ENCODE data around the gene CELF1.
A peak's percentile ranks its signal among the peaks of the same experiment; 100 is the strongest.

Gene CELF1

DNA sequence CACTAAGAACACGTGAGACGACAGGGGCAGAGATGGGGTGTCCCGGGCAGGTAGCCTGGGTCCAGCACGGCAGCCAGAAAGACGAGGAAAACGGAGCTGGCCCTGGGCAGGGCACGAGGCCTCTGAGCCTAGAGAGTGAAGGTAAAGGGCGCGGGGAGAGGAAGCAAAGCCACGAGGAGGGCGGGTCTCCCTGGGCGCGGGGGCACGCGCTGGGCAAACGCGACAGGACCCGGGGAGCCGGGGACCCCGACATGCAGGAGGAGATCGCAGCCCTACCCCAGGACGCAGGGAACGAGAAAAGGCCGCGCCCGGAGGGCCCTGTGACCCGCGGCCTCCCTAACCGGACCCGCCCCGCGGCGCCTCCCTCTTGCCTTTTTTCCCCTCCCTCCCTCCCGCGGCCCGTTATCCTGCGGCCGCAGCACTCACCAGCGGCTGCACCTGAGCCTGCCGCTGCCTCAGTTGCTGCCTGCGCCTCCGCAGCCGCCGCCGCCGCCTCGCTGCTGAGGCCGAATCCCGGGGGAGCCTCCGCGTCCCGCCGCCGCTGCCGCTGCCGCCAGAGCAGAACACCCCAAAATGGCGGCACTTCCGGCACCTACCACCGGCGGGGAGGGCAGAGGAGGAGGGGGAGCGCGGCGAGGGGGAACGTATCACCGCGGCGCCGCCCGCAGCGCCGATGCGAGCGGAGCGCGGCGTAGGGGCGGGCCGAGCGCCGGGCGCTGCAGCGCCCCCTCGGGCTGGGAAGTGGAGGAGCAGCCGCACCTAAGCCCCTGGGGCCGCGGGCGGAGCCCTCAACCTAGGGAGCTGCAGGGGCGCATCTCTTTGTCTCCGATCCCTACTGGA lies at the start of gene CELF1:
TSS of gene CELF1 (minus strand) at position 567 of the 840 bp plus-strand sequence. CDS start 53,609 bp downstream, outside the sequence.
- DNase-seq: peak; percentile 91

DNA sequence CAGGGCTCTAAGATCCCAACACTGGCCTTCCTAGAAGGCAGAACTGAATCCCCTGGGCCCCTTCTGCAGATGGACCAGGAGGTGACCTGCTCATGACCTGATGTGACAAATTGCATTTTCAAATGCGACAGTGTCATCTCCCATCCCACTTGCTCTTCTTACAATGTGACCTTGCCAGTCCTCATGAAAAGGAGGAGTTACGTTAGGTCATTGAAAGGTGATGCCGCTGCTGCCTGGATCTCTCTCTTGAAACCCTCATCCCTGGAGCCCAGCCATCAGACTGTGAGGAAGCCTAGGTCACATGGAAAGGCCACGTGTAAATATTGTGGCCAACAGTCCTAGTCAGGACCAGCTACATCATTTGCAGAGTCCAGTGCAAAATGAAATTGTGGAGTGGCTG lies 47.0 kb upstream of the CELF1 start:
- no peak for DNase-seq

DNA sequence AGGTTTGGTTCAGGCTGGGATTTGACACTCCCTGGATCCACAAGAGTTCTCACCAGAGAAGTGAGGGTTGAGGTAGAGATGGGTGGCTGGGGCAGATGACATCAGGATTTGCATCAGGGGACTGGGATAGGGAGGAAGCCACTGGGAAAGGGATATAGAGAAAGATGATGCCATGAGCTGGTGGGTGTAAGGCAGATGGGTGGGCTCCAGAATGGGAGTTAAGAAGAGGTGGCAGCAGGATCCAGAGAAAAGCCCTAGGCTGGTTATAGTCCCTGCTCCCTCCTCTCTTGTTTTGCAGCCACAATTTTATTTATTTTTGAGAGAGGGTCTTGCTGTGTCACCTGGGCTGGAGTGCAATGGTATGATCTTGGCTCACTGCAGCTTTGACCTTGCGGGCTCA lies 43.0 kb upstream of the CELF1 start:
- no peak for DNase-seq

DNA sequence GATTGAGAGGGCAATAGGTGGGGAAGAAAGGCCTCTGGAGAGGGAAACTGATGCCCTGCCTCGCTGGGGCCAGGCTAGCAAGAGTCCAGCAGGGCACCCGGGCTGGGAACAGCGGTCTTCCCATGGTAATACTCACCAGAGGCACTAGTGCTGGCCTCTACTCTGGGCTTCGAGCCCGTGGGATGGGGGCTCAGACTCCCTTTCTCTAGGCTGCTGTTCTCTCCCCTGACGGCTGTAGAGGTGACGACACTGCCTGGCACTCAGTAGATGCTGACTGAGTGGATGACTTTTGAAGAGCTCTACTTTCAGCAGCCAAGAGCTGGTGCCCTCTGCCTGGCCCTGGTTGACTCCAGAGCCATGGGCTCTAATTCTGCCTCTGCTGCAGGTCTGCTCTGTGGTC lies 42.1 kb upstream of the CELF1 start:
- DNase-seq: no peak

DNA sequence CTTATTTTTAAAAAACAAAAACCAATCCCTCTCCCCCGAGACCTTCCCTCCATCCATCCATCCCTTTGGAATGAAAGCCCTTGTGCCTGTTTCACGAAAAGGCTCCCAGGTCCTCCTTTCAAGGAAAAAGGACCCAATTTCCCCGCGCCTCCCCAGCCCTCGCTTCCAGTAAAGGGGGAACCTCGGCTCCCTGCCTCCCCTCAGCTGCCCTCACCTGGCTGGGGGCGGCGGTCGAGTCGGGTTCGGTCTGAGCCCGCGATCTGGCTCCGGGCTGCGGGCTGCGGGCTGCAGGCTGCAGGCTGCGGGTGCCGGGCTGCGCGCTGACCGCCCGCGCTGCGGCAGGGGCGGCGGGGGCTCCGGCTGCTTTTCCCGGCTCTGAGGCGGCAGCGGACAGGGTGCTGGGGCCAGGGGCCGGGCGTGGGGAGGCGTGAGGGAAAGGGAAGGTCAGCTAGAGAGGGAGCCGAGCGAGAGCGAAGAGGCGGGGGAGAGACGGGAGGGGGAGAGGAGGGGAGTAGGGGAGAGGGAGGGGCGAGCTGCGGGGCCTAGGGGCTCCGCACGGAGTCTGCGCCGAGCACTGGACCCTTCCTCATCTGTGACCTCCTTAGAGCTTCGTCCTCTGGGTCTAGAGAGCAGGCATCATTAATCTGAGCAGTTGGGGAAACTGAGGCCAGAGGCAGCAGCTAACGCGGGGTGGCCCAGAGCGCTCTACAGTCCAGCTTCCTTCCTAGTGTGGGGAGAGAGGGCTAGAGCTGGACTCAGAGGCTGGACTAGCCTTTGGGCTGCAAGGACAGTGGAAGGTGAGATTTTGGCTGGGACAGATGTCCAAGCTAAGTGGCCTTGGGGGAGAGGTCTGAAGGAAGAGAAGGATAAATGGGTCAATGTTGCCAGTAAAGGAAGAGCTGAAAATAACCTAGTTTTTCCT lies 41.3 kb upstream of the CELF1 start, which contains the start of gene C1QTNF4:
TSS of gene C1QTNF4 (minus strand) at position 478 of the 922 bp plus-strand sequence. CDS start 3,601 bp downstream, outside the sequence.
- no peak for DNase-seq

DNA sequence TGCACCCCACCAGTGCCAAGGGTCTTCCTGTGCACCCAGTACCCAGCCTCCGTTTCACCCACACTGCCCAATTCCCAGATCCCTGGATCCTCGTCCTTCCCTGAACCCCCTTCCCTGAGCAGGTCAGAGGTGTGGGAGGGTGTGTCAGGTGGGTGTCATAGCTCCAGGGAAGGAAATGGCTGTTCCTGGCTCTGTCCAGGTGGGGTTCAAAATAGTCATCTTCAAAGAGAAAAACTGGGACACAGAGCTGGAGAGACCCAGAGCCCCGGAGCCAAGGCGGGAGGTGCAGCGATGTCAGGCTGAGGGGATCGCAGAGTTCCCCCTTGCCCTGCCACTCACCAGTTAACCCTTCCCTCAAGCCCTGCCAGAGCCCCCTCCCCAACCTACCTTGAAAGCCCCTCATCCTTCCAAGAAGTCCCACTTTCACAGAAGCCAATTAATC lies 40.6 kb upstream of the CELF1 start:
- DNase-seq: no peak

DNA sequence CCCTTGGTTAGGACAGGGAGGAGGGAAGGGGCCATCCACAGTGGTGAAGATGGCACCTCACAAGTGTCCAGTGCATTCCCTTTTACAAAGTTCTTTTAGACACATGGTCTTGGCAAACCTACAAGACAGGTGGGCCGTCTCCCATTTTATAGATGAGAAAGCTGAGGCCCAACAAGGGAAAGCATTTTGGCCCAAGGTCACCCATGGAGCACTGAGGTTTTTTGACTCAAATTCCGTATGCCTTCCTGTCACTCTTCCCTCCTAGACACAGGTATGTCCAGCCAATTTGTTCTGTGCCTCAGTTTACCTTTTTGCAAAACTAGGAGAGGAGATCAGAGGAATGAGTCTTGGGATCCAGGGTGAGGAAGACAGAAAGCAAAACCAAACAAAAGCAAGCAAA lies 40.0 kb upstream of the CELF1 start:
- no peak for DNase-seq

DNA sequence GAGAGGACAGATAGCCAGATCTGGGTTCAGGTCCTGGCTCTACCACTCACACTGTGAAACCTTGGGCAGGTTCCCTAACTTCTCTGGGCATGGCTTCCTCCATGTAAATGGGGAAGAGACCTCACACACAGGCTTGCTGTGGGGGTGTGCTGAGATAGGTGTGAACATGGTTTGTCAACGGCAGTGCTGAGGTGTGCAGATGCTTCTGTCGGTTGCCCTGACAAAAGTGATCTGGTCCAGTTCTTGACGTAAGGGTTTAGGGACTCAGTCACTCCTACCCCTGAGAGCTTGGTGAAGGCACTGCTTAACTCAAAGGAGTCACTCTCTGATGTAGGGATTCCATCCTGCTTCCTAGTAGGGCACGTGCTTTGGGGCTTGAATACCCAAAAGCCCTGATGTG lies 39.3 kb upstream of the CELF1 start:
- no peak for DNase-seq

DNA sequence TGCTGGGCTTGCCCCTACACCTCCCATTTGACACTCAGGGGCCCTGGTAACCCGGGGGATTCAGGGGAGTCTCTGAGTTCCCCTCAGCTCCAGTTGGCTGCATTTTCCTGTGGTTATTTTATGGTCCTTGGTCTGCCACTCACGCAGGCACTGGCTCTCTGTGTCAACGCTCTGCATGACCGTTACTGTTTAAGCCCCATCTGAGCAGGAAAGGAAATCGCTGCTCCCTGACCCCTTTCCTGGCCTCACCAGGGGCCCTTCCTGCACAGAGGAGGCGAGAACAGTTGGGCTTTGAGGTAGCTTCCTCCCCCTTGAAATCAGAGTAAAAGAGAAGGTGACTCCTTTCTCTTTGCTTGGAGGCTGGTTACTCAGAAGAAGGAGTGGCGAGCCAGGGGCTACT lies 38.8 kb upstream of the CELF1 start:
- no peak for DNase-seq

DNA sequence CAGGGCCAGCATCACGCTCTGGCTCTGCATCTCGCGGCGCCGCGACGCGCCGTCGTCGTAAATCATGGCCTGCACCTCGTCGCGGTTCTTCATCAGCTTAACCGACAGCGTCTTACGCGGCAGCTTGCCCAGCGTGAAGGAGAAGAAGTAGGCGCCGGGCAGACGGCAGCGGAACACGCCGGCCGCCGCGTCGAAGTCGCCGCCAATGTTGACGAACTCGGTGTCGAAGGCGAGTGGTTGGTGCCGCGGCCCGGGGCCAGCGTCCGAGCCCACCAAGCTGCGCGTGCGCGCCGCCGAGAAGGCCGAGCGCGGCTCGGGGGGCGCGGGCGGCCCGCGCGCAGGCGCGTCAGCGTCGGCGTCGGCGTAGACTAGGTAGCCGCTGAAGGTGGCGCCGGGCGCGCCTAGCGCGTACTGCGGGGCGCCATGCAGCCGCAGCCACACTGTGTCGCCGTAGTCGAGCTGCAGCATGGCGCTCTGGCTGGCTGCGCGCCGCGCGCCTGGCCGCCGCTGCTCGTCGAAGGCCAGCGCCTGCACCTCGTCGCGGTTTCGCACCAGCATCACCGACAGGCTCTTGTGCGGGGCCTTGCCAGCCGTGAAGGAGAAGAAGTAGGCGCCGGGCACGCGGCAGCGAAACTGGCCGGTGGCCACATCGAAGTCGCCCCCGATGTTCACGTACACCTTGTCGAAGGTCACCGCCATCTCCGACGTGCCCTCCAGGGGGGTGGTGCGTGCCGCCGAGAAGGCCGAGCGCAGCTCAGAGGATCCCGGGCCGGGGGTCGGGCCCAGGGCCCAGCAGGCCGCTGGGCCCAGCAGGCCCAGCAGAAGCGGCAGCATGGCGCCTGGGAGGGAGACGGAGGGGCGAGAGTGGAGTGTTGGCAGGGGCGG lies 37.3 kb upstream of the CELF1 start:
- no peak for DNase-seq

DNA sequence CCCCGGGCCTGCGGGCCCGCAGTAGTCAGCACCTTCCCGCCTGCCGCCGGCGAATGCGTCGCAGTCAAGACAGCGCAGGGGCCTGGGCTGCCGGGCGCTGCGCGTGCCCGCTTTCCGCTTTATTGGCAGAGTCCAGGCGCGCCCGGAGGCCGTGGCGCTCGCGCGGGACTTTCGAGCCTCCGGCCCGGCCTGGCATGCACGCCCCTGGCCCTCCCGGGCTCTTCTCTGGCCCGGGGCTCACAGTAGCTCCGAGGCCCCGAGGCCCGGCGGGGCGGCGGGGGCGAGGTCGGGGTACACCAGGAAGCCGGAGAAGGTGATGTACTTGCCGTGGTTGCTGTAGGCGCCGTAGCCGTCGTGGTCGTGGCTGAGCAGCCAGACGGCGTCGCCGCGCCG lies 36.6 kb upstream of the CELF1 start:
- no peak for DNase-seq

DNA sequence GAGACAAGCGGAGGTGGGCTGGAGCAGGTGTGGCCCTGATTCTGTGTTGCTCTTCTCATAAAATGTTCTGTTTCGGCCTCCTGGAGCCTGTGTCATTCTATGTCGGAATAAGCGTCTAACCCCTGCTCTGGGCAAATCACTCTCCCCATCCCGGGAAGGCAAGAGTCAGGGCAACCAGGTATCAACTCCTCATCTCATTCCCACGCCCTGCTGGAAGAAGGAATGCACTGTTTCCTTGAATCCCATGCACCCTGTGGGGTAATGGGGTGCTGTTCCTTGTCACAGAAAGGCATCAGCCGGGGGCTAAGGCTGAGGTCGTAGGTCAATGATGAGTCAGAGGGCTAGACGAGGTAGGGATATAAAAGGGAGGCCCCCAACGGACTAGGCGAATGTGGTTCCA lies 36.2 kb upstream of the CELF1 start:
- no peak for DNase-seq

DNA sequence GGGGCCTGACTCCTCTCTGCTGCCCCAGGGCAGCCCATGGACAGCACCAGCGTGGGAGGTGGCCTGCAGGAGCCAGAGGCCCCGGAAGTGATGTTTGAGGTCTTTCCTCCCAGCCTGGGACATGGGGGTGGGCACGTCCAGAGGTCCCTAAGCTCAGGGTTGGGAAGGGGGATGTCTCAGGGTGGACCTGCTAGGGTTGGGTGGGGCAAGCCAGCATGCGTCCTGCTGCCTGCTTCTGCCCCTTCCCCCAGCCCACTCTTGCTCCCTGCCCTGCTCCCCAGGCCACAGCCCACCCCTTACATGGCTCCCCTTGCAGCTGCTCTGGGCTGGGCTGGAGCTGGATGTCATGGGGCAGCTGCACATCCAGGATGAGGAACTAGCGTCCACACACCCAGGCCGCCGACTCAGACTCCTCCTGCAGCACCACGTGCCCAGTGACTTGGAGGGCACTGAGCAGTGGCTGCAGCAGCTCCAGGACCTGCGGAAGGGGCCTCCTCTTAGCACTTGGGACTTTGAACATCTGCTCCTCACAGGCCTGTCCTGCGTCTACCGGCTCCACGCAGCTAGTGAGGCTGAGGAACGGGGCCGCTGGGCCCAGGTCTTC lies 34.9 kb upstream of the CELF1 start:
- no peak for DNase-seq

DNA sequence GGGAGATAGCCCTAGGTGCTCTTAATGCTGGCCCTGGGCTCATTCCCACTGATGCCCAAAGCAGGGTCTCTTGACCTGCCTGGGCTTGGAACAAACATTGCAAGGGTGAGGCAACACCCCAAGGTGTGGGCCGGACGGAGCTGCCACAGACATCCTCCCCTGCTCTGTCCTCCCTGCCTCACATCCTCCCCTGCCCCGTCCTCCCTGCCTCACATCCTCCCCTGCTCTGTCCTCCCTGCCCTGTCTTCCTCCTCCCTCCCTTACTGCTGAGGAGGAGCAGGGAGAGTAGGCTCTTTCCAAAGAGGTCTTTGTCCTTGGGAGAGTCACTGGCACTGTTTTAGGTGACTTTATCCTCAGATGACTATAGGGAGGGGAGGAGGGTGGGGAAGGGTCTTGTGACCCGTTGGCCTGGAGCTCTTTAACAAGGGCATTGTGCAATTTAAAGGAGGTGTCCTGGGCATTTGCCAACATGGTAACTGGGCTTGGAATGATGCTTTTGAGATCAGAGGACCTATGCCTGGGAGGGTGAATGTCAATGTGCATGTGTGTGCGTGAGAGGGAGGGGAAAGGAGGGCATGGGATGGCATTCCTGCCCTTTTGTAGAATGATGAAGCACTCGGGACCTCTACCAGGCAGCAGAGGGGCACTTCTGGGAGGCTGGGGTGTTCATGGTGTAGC lies 34.2 kb upstream of the CELF1 start:
- no peak for DNase-seq

DNA sequence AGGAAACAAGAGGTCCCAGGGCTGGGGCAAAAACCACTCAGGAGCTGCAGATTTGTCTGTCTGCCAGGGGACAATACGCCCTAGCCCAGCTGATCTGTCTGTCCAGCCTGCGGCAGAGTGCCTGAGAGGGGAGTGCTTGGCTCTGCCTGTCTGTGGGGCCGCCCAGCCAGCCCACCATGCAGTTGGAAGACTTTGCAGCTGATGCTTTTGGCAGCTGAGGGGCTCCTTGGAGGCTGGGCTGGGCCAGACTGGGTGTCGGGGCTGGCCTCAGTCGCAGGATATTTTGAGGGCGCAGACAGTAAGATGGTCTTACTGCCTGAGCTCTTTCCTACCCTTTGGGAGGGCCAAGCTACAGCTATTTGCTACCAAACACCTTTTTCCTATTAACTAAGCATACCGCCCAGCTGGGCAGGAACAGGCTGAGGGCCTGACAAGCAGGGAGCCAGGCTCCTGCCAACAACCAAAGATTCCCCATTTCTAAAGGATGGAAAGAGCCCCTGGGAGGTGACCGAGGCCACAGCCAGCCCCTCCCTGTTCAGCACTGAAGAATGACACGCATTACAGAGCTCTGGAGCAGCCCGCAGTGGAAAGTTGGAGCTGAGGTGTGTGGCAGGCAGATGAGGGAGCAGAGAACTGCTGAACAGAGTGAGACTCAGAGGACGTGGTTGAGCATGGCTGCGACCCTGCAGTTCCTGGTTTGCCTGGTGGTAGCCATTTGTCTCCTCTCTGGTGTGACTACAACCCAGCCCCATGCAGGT lies 33.3 kb upstream of the CELF1 start, which contains the start of gene FAM180B:
TSS of gene FAM180B (plus strand) at position 581 of the 758 bp plus-strand sequence. CDS start at position 672, 91 bp downstream.
- DNase-seq: no peak

DNA sequence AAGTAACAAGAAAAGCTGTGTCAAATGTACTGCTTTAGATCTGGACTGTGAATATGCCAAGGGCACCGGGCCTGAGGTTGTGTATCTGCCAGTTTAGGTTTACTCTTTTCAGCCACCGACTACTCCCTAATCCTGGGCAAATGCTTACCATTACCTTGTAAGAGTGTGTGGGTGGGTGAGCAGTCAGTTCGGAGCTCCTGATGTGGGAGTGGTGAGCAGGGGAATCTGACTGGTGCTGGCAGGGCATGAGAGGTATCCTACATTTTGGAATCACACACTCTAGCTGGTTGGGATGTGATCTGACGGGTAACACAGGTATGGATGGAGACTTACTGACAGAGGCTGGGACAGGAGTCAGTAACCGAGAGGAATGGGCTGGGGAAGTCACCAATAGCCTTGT lies 30.9 kb upstream of the CELF1 start:
- DNase-seq: no peak

DNA sequence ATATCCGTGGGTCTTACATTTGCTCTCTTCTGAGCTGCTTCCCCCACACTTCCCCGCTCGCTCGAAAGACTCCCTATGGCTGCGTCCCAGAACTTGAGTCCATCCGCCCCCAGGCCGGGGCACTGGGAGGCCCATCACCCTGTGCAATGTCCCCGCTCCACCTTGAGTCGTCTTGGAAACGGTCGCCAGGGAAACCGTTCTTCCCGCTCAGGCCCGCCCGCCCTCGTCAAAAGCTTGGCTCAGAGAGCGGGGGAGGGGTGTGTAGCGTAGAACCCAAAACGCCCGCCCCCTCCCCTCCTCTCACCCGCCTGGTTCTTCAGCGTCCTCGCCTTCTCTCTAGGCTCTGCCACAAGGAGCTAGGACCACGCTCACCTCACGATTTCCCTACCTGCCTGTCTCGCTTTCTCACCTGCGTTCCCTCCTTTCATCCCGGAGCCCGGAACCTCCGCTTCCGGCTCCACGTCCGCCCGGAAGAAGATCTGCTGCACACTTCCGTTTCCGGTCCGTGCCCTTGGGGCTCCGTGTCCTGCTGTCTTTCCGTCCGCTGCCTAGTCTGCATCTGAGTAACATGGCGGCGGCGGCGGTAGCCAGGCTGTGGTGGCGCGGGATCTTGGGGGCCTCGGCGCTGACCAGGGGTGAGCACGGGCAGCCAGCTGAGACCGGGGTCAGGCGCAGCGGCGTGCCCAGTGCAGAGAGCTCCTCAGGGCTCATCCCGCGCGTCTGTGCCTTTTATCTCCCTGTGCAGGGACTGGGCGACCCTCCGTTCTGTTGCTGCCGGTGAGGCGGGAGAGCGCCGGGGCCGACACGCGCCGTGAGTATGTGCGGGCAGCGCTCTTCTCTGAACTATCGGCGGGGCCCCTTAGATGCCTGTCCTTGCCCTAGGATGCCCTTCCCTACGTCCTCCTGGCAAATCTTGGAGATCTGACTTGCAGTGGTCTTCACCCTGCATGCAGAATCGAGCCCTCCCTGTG lies 25.9 kb upstream of the CELF1 start, which contains the start of the genes KBTBD4 and NDUFS3:
TSS of gene KBTBD4 (minus strand) at position 447 of the 971 bp plus-strand sequence. CDS start at position 428, 19 bp downstream.
TSS of gene NDUFS3 (plus strand) at position 551 of the 971 bp plus-strand sequence. CDS start at position 569, 18 bp downstream.
- peak; percentile 88 for DNase-seq

DNA sequence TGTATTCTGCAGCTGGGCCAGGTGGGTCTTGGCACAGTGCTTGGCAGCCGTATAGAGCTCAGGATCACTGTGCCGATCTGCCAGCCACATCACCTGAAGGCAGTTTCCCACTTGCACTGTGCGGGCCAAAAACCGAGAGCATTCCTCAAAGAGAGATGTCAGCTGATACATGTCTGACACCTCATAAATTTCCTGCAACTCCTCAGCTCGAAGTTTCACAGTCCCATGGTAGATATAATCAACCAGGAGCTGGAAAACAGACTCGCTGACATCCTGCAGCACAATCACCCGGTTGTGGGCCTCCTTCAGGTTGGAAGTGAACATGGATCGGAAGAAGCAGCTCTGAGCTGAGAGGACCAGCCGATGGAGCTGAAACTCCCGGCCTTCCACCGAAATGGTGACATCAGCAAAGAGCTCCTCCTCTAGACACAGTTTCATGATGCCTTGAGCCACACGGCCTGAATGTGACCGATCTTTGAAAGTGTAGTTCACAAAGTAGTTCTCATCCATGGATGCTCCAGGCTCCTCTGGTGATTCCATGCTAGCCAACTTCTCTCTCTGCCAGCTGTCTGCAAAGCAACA lies 24.6 kb upstream of the CELF1 start:
- no peak for DNase-seq

DNA sequence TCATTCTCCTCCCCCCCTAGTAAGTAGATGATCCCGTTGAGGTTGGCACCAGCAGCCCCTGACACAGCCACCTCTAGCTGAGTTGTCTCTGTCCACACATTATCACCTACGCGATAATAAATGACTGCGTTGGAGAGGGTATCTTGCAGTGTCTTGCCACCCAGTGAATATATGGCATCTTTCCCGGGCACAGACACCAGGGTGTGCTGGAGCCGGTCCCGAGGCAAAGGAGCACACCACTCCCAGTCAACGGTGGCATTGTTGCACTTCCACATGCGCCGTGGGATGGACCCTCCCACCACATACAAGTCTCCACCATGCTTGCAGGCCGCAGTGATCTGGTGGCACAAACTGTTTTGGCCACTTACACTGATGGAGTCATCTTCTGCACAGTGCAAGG lies 20.4 kb upstream of the CELF1 start:
- no peak for DNase-seq
